Mesothelial cell of epicardium (in vitro differentiated cells): ENCODE data around the gene CYB5A. TPM values are rescaled to one million over a fixed set of nuclear protein-coding genes. Genes with fewer than 3 reads are reported as not detected.

ENCODE experiments used
- DNase-seq, 2 experiments: peaks; one replicate each; pipeline ENCODE4 v3.0.0; 2021; ENCODE audit warnings: low spot score in 2 of 2; ENCODE audit not compliant: unreplicated experiment in 2 of 2
- H3K27ac Mint-ChIP-seq: 2 replicates; pipeline ENCODE4 v1.8.0; 2021; ENCODE audit warnings: mixed read lengths
- H3K27me3 Mint-ChIP-seq: 2 replicates; pipeline ENCODE4 v1.8.0; 2021; ENCODE audit warnings: low read depth, mixed read lengths
- H3K36me3 Mint-ChIP-seq: 2 replicates; pipeline ENCODE4 v1.8.0; 2021; ENCODE audit warnings: mixed read lengths
- H3K4me1 Mint-ChIP-seq: 2 replicates; pipeline ENCODE4 v1.8.0; 2021; ENCODE audit warnings: mixed read lengths
- H3K4me3 Mint-ChIP-seq: 2 replicates; pipeline ENCODE4 v1.8.0; 2021; ENCODE audit warnings: mild to moderate bottlenecking, moderate library complexity, mixed read lengths
- H3K9me3 Mint-ChIP-seq: 2 replicates; pipeline ENCODE4 v1.8.0; 2021; ENCODE audit warnings: mixed read lengths
- CTCF ChIP-seq: fragments of 200-600 bp; sonication (generic); IDR thresholded peaks from one replicate; pipeline ENCODE4 v1.5.0; 2021; ENCODE audit warnings: antibody characterized with exemption; ENCODE audit not compliant: unreplicated experiment
- total RNA-seq: library from RNA; stranded (reverse); gene quantifications from 3 replicates; pipeline ENCODE4 v1.2.1, GENCODE V29; 2021

Gene CYB5A
- total RNA-seq, 1 donor from 2014 or later, result 37.6 TPM

GRCh38 chr18:74316257-74317170 lies 24.8 kb upstream of the CYB5A start:
- no peak for TF ChIP-seq CTCF
- Mint-ChIP-seq H3K36me3 (peaks cover 1% of the 10 kb centered on the region), H3K27me3 (no peaks in the 10 kb centered on the region), H3K4me1 (peaks cover 15% of the 10 kb centered on the region), H3K27ac (peak overlapping the region; percentile 9), H3K9me3 (no peaks in the 10 kb centered on the region), H3K4me3 (no peak overlapping the region)
- DNase-seq, result no peak

- no peak within 1 kb of the TSS for H3K4me3 Mint-ChIP-seq
- DNase-seq, result no peak
- H3K27ac Mint-ChIP-seq, result peak within 1 kb of the TSS; percentile 9
- H3K4me1 Mint-ChIP-seq, result peaks cover 15% of the 10 kb centered on the region
- peaks cover 1% of the 10 kb centered on the region for H3K36me3 Mint-ChIP-seq
- H3K27me3 Mint-ChIP-seq, result no peaks in the 10 kb centered on the region
- peaks cover 3% of the 10 kb centered on the region for H3K9me3 Mint-ChIP-seq
- TF ChIP-seq CTCF, result no peak
Observed at GRCh38 chr18:74315464-74316256, 23.9 kb upstream of the CYB5A start, which contains the start of gene C18orf63. C18orf63 (plus strand) TSS chr18:74315839; CDS start chr18:74317866, 2,027 bp downstream.

GRCh38 chr18:74314759-74315463 lies 23.1 kb upstream of the CYB5A start:
- H3K27me3 Mint-ChIP-seq, result no peaks in the 10 kb centered on the region

GRCh38 chr18:74311000-74311399 lies 19.2 kb upstream of the CYB5A start:
- no peak overlapping the region for H3K4me3 Mint-ChIP-seq

More at GRCh38 chr18:74314759-74315463, 23.1 kb upstream of the CYB5A start:
- Mint-ChIP-seq H3K9me3 (peaks cover 3% of the 10 kb centered on the region), H3K4me1 (peaks cover 18% of the 10 kb centered on the region), H3K27ac (no peak overlapping the region), H3K36me3 (peaks cover 1% of the 10 kb centered on the region), H3K4me3 (no peak overlapping the region)
- DNase-seq, result no peak
- no peak for TF ChIP-seq CTCF

More at GRCh38 chr18:74311000-74311399, 19.2 kb upstream of the CYB5A start:
- peaks cover 1% of the 10 kb centered on the region for H3K36me3 Mint-ChIP-seq
- peaks cover 13% of the 10 kb centered on the region for H3K4me1 Mint-ChIP-seq
- H3K9me3 Mint-ChIP-seq, result peaks cover 3% of the 10 kb centered on the region
- no peak for DNase-seq
- no peak for TF ChIP-seq CTCF
- no peaks in the 10 kb centered on the region for H3K27me3 Mint-ChIP-seq
- no peak overlapping the region for H3K27ac Mint-ChIP-seq
